Mesothelial cell of epicardium (in vitro differentiated cells): ENCODE results near the gene LKAAEAR1. TPM values are rescaled to one million over a fixed set of nuclear protein-coding genes. Genes with fewer than 3 reads are reported as not detected.

ENCODE experiments used
- DNase-seq, 2 experiments: peaks; one replicate each; pipeline ENCODE4 v3.0.0; 2021; ENCODE audit warnings: low spot score in 2 of 2; ENCODE audit not compliant: unreplicated experiment in 2 of 2
- H3K27ac Mint-ChIP-seq: 2 replicates; pipeline ENCODE4 v1.8.0; 2021; ENCODE audit warnings: mixed read lengths
- H3K27me3 Mint-ChIP-seq: 2 replicates; pipeline ENCODE4 v1.8.0; 2021; ENCODE audit warnings: low read depth, mixed read lengths
- H3K36me3 Mint-ChIP-seq: 2 replicates; pipeline ENCODE4 v1.8.0; 2021; ENCODE audit warnings: mixed read lengths
- H3K4me1 Mint-ChIP-seq: 2 replicates; pipeline ENCODE4 v1.8.0; 2021; ENCODE audit warnings: mixed read lengths
- H3K4me3 Mint-ChIP-seq: 2 replicates; pipeline ENCODE4 v1.8.0; 2021; ENCODE audit warnings: mild to moderate bottlenecking, moderate library complexity, mixed read lengths
- H3K9me3 Mint-ChIP-seq: 2 replicates; pipeline ENCODE4 v1.8.0; 2021; ENCODE audit warnings: mixed read lengths
- CTCF ChIP-seq: fragments of 200-600 bp; sonication (generic); IDR thresholded peaks from one replicate; pipeline ENCODE4 v1.5.0; 2021; ENCODE audit warnings: antibody characterized with exemption; ENCODE audit not compliant: unreplicated experiment
- total RNA-seq: library from RNA; stranded (reverse); gene quantifications from 3 replicates; pipeline ENCODE4 v1.2.1, GENCODE V29; 2021

LKAAEAR1 gene
- total RNA-seq, 1 donor from 2014 or later, result not detected

GRCh38 chr20:64053841-64054661 lies 30.1 kb downstream of the LKAAEAR1 start:
- TF ChIP-seq CTCF, result no peak
- peak overlapping the region; percentile 43 for H3K27ac Mint-ChIP-seq
- H3K4me1 Mint-ChIP-seq, result peaks cover 23% of the 10 kb centered on the region
- DNase-seq, result no peak
- H3K27me3 Mint-ChIP-seq, result peaks cover 34% of the 10 kb centered on the region
- no peaks in the 10 kb centered on the region for H3K36me3 Mint-ChIP-seq
- H3K4me3 Mint-ChIP-seq, result no peak overlapping the region
- H3K9me3 Mint-ChIP-seq, result no peaks in the 10 kb centered on the region

- Mint-ChIP-seq H3K27ac (peak overlapping the region; percentile 43), H3K36me3 (no peaks in the 10 kb centered on the region), H3K4me3 (no peak overlapping the region), H3K9me3 (no peaks in the 10 kb centered on the region), H3K4me1 (peaks cover 22% of the 10 kb centered on the region), H3K27me3 (peaks cover 35% of the 10 kb centered on the region)
- TF ChIP-seq CTCF, result no peak
- DNase-seq, result no peak
Observed at GRCh38 chr20:64052987-64053840, 31.0 kb downstream of the LKAAEAR1 start.

- no peak overlapping the region for H3K27ac Mint-ChIP-seq
- no peak for TF ChIP-seq CTCF
- no peaks in the 10 kb centered on the region for H3K36me3 Mint-ChIP-seq
- peaks cover 20% of the 10 kb centered on the region for H3K4me1 Mint-ChIP-seq
- no peak for DNase-seq
- H3K9me3 Mint-ChIP-seq, result no peaks in the 10 kb centered on the region
- H3K27me3 Mint-ChIP-seq, result peaks cover 44% of the 10 kb centered on the region
- H3K4me3 Mint-ChIP-seq, result no peak overlapping the region
Observed at GRCh38 chr20:64052326-64052722, 31.9 kb downstream of the LKAAEAR1 start.

GRCh38 chr20:64051561-64052325 lies 32.5 kb downstream of the LKAAEAR1 start:
- H3K4me3 Mint-ChIP-seq, result no peak overlapping the region
- no peak for DNase-seq
- H3K27ac Mint-ChIP-seq, result no peak overlapping the region
- no peaks in the 10 kb centered on the region for H3K36me3 Mint-ChIP-seq
- peaks cover 50% of the 10 kb centered on the region for H3K27me3 Mint-ChIP-seq
- no peak for TF ChIP-seq CTCF
- H3K9me3 Mint-ChIP-seq, result no peaks in the 10 kb centered on the region
- H3K4me1 Mint-ChIP-seq, result peaks cover 20% of the 10 kb centered on the region

GRCh38 chr20:64051033-64051452 lies 33.2 kb downstream of the LKAAEAR1 start:
- Mint-ChIP-seq H3K4me1 (peaks cover 20% of the 10 kb centered on the region), H3K9me3 (no peaks in the 10 kb centered on the region), H3K36me3 (no peaks in the 10 kb centered on the region), H3K27ac (no peak overlapping the region), H3K27me3 (peaks cover 57% of the 10 kb centered on the region), H3K4me3 (no peak overlapping the region)
- no peak for TF ChIP-seq CTCF
- no peak for DNase-seq
